NCI-H1092 treated with DMSO at 0.1 percent for 48 hours (cell line): ENCODE results near the gene CDC25A.
"Not testable (repeated sequence)": the region's sequence is repeated elsewhere in the genome, so short reads cannot be mapped to it uniquely, and the experiment has no call there.

Source experiments
- DNase-seq: peaks from one replicate; lab custom pipeline; 2025; lab: John Stamatoyannopoulos, UW

The CDC25A gene

GRCh38 chr3:48140936-48141603, 47.1 kb downstream of the CDC25A start:
- DNase-seq, result no peak

DNA sequence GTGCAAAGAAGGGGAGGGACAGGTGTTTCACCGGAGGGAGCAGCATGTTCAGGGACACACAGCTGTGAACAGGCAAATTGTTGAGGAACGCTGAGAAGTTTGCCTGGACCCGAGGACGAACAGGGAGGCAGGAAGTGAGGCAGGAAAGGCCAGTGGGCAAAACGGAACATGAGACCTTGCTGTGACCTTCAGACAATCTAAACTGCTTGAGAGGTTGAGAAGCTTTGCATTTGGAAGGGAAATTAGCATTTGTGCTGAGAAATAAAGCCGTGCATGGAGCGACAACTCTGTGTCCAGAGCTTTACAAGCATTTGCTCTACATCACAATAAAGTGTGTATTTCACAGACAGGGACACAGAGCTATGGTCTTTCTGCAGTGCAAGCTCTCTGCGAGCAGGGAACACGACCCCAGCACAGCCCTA, 47.9 kb downstream of the CDC25A start:
- no peak for DNase-seq

DNA sequence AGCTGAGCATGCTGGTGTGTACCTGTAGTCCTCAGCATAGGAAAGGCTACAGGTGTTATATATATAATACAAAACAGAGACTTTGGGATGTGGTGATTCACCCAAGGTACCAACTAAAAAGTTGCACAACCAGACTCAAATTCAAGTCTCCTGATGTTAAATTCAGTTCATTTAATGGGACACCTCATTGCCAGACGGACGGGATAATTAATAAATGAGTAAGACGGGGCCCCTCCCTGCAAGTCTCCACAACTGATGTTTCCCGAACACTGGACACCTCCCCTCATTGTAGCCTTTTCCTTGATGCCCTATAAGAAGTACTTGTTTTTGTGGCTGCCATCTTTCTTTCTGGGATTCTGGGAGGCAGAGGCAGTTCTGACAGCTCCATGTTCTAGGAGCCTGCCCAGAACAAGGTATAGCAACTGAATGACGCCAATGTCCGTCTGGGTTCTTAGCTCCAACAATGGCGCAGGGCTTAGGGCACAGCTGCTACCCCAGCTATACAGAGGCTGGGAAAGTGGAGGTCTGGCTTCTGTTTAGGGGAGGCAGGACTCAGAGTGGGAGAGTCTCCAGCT, 50.7 kb downstream of the CDC25A start:
- no peak for DNase-seq

DNA sequence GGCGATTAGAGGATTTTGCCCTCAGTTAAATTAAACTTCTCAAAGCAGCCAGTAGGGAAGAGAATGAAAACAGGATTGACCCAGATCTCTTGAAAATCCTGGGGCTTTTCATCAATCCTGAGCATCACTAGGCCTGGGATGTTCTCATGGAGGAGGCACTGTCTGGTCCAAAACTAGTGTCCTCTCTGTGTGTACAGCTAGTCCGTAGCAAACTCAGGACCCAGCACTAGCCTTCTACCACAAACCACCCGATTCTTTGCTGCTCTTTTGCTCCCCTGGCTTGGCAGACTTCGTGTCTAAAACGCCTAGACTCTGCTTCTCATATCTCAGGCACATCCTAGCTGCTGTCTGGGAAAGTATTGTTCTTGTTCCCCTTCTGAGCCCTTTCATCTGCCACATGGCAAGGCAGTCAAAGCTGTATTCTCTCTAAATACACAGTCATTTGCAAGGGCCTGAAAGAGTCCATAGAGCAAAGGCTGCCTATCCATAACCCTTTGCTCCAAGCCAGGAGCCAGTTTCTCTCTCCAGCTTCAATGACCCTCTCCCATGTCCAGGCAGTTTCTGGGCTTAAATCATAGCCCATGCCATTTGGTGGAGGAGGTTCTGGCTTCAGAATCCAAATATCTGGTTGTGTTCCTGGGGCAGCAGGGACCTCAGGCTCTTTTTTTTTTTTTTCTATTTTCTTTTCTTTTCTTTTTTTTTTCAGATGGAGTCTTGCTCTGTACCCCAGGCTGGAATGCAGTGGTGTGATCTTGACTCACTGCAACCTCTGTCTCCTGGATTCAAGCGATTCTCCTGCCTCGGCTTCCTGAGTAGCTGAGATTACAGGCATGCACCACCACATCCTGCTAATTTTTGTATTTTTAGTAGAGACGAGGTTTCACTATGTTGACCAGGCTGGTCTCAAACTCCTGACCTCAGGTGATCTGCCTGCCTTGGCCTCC, 52.4 kb downstream of the CDC25A start:
- DNase-seq, result no peak

- no peak for DNase-seq
These were observed 57.8 kb downstream of the CDC25A start for GRCh38 chr3:48130321-48130904.

GRCh38 chr3:48129921-48130320, 58.3 kb downstream of the CDC25A start:
- DNase-seq, result no peak

DNA sequence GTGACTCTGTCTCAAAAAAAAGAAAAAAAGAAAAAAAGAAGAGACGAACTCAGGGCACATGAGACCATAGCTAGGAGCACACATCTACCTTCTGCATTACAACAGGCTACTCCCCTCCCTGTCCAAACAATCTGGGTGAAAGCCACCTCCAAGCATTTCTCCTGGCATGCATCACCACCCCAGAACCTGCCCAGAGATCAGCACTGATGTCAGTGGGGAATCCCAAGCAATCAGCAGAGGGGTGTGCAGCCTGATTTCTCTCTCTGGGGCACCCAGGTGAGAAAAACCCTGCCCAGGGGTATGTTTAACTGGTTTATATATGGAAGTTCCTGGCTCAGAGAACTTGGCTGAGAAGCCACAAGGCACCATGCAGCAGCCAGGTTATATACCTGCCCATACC, 59.4 kb downstream of the CDC25A start:
- DNase-seq, result no peak

- DNase-seq, result no peak
These were observed 62.2 kb downstream of the CDC25A start for GRCh38 chr3:48125886-48126622.

GRCh38 chr3:48125013-48125705, 63.1 kb downstream of the CDC25A start:
- no peak for DNase-seq

DNA sequence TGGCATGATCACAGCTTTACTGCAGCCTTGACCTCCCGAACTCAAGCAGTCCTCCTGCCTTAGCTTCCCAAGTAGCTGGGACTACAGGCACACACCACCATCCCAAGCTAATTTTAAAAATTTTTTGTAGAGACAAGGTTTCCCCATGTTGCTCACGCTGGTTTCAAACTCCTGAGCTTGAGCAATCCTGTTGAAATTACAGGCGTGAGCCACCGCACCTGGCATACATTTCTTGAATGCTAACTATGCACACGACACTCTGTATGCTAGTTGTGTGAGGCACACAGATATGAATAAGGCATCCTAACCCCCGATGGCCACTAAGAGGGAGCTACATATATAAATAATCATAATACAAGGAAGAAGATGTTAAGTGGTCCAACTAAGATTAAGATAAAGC, 64.9 kb downstream of the CDC25A start:
- no peak for DNase-seq

DNA sequence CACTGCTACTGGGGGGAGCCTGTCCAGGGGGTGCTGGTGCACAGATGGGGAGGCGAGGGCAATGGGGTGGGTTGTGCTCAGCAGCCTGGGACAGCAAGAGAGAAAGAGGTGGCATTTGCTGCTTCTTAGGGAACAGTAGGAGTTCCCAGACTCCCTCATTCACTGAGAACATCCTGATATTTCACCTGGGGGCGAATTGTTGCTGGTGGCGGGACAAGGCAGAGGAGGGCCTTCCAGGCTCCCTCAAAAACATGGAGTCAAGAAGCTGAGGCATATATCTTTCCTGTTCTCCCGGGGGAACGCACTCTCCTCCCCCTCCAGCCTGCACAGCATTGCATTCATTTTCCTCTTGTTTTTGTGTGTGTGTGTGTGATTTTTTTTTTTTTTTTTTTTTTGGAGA, 65.7 kb downstream of the CDC25A start:
- DNase-seq, result no peak

GRCh38 chr3:48120223-48120622, 68.0 kb downstream of the CDC25A start:
- DNase-seq, result no peak

GRCh38 chr3:48119505-48120193, 68.6 kb downstream of the CDC25A start:
- no peak for DNase-seq

- DNase-seq, result no peak
These were observed 69.3 kb downstream of the CDC25A start for GRCh38 chr3:48118928-48119327.

DNA sequence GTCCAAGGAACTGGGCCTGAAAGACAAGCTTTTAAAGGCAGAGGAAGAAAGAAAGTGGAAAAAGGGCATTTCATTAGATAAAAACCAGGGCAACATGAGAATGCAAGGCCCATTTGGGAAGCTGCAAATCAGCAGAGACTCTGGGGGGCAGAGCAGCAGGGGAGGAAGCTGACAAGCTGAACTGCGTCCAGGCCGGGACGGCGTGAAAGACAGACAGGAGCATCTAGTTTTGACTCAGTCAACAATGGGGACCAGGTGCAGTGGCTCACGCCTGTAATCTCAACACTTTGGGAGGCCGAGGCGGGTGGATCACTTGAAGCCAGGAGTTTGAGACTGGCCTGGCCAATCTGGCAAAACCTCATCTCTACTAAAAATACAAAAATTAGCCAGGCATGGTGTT, 69.9 kb downstream of the CDC25A start:
- no peak for DNase-seq

GRCh38 chr3:48112813-48113212, 75.4 kb downstream of the CDC25A start:
- DNase-seq, result no peak

GRCh38 chr3:48112108-48112791, 76.0 kb downstream of the CDC25A start:
- DNase-seq, result not testable (repeated sequence)

- DNase-seq, result no peak
These were observed 77.8 kb downstream of the CDC25A start for GRCh38 chr3:48110463-48110862.

GRCh38 chr3:48107227-48107626, 81.0 kb downstream of the CDC25A start:
- DNase-seq, result no peak
